HG03175 (cell line): ENCODE results near the gene PGBD5.
A peak's percentile ranks its signal among the peaks of the same experiment; 100 is the strongest.
"Not testable (repeated sequence)": the region's sequence is repeated elsewhere in the genome, so short reads cannot be mapped to it uniquely, and the experiment has no call there.

Experiments
- ATAC-seq: cut with Tn5 transposase; IDR thresholded peaks from one replicate; pipeline ENCODE4 v1.9.1; 2021; ENCODE audit warnings: mild to moderate bottlenecking, moderate library complexity; ENCODE audit not compliant: unreplicated experiment

PGBD5 gene

DNA sequence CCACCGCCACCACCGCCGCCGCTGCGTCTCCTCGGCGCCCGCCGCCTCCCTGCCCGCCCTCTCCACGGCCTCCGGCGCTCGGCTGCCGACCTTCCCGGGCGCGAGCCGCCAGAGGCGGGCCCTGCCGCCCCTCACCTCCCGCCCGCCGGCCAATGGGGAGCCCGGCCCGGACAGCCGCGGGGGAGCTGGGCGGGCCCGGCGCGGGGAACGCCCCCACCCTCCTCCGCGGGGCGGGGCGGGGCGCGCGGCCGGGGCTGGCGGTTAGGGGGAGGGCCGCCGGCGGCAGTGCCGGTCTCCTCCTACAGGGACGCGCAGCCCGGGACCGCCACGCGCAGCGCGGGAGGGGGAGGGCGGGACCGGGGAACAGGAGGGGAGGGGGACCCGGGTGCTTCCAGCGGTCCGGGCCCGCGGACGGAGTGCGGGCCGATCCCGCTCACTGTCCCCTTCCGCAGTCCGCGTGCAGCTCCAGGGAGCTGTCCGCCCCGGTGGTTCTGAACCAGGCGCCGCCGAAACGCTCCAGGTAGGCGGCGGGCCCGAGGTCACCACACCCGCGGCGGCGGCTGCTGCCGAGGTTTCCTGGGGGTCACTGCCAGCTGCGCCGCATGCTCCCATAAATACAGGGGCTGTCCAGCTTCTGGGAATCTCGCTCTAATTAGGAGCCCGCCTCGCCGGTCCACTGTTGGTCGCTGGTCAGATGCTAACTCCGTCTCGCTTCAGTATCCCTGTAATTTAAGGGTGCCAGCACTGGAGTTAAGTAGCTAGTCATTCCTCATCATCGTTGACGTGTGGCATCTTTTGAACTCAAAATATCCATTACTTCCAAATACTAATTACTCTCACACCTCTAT lies at the start of gene PGBD5:
Gene PGBD5 (minus strand): TSS at position 87 of the 848 bp plus-strand sequence. CDS start 404 bp downstream, outside the sequence.
- peak; percentile 76 for ATAC-seq

DNA sequence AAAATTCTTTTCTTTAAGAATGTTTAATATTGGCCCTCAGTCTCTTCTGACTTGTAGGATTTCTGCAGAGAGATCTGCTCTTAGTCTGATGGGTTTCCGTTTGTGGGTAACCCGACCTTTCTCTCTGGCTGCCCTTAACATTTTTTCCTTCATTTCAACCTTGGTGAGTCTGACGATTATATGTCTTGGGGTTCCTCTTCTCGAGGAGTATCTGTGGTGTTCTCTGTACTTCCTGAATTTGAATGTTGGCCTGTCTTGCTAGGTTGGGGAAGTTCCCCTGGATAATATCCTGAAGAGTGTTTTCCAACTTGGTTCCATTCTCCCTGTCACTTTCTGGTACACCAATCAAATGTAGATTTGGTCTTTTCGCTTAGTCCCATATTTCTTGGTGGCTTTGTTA lies 48.8 kb upstream of the PGBD5 start:
- not testable (repeated sequence) for ATAC-seq

- not testable (repeated sequence) for ATAC-seq
Measured at GRCh38 chr1:230470750-230471149, 44.6 kb upstream of the PGBD5 start.

DNA sequence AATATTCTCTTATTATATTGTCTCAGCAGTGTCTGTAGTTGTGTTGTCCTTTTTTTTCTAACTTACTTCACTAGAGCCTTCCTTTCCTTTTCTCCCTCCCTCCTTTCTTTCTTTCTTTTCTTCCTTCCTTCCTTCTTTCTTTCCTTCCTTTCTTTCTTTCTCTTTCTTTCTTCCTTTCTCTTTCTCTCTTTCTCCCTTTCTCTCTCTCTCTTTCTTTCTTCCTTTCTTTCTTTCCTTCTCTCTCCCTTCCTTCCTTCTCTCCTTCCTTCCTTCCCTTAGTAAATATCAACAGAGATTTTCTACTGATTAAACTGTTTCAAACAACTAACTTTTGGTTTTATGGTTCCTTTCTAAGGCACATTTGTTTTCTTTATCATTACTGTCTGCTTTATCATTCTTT lies 43.1 kb upstream of the PGBD5 start:
- ATAC-seq: no peak

DNA sequence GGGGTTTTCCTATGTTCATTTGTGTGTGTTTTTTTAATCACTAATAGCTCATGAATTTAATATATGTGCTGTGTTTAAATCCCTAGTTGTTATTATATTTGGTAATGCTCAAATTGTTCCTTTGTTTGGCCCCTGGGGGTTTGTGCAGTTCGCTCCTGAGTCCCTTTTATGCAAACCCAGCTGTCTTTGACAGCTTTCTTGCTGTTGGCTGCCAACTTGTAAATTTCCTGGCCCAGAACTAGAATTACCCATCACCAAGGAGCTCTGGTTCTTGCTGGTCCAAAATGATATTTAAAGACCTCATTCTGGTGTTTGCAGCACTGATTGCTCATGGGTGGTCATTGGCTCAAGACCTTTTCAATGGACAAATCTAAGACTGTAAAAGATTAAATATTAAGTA lies 39.6 kb upstream of the PGBD5 start:
- ATAC-seq: no peak

DNA sequence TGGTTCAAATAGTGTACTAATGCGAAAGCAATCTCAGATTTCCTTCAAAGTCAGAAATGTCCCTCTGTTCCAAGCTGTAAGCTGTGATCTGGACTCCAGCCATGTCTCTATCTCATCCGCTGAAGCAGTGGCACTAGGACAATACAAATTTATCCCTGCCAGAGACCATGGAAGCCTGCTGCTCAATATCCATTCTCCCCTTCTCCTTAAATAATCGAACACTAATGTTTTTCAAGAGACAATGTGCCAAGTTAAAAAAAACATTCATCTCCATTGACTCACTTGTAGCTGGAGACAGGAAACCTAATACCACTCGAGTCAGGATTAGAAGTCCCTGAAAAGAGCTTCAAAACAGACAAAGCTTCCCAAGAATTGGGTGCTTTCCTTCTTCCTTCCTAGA lies 38.5 kb upstream of the PGBD5 start:
- ATAC-seq: no peak

DNA sequence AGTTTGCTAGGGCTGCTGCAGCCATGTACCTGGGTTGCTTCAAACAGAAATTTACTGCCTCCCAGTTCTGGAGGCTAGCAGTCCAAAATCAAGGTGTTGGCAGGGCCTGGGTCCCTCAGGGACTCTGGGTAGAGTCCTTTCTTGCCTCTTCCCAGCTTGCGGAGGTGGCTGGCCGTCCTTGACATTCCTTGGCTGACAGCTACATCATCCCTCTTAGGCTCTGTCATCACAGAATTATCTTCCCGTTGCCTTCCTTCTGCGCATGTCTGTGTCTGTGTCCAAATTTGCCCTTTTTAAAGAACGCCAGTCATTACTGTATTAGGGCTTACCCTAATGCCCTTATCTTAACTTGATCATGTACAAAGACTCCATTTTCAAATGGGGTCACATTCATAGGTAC lies 37.6 kb upstream of the PGBD5 start:
- ATAC-seq: no peak

- ATAC-seq: no peak
Measured at GRCh38 chr1:230463326-230463725, 37.2 kb upstream of the PGBD5 start.

DNA sequence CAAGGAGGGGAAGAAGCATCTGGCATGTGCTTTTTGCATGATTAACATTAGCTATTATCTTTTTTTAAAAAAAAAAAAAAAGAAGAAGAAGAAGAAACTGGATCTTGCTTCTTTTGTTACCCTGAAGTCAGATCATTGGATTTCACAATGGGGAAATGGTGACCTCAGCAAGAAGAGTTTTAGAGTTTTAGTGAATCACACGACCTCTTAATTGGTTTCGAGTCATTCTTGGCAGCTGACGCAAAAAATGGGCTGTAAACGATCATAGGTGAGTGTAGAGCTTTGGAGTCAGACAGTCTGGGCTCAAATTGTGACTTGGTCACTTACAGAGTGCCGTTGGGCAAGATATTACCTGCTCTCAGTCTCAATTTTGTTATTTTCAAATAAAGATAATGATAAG lies 33.3 kb upstream of the PGBD5 start:
- no peak for ATAC-seq

GRCh38 chr1:230458509-230458908 lies 32.4 kb upstream of the PGBD5 start:
- ATAC-seq: no peak

GRCh38 chr1:230456478-230456877 lies 30.3 kb upstream of the PGBD5 start:
- no peak for ATAC-seq

DNA sequence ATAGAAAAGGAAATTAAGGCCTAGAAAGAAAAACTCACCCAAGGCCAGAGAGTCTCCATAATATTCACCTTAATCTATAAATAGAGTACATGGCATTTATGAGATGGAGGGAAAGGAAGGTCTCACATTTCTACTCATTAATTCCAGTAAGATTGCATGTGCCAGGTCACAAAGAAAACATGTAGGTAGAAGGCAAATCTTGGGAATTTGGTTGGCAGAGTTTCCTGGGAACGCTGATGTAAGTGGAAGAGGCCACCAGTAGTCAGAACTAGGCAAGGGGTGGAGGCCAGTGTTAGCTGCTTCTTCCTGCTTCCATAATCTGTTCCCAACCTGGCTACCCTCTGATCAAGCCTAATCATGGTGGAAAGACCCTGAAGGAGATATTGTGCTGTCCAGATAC lies 29.2 kb upstream of the PGBD5 start:
- no peak for ATAC-seq

- ATAC-seq: no peak
Measured at GRCh38 chr1:230453377-230453776, 27.2 kb upstream of the PGBD5 start.

GRCh38 chr1:230441183-230442029 lies 15.3 kb upstream of the PGBD5 start:
- no peak for ATAC-seq

DNA sequence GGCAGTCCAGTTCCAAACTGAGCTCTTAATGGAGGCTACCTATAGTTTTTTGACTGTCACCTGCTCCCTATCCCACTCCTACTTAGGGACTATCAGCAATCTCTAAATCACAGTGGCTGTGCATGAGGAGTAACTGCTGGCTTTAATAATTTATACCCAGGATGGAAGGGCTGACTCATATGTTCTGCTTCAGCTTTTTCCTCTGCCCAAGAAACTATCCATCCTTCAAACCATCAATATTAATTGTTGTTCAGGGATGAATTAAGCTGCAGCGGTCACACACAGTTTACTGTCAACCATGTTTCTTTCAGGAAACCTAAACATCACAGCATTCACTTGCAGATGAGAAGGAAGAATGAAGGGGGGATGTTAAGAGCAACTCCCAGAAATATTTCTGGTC lies 9.0 kb upstream of the PGBD5 start:
- no peak for ATAC-seq

GRCh38 chr1:230431527-230431926 lies 5.4 kb upstream of the PGBD5 start:
- ATAC-seq: no peak

DNA sequence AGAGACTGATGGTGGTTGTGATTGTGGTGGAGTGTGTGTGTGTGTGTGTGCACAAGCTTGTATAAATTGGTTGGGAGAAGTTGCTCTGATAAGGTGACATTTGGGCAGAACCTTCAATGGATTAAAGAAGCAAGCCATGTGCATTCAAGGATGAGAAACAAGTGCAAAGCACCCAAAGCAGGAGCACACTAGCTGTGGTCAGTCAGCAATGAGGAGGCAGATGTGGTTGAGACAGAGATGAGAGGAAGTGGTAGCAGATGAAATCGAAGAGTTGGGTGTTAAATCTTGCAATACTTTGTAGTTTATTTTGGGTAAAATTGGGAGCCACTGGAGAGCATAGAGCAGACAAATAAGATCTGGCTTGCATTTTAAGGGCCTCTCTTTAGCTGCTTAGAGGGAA lies 4.4 kb upstream of the PGBD5 start:
- ATAC-seq: no peak

- no peak for ATAC-seq
Measured at GRCh38 chr1:230429067-230429735, 3.1 kb upstream of the PGBD5 start.

GRCh38 chr1:230427981-230428380 lies 1.8 kb upstream of the PGBD5 start:
- no peak for ATAC-seq

DNA sequence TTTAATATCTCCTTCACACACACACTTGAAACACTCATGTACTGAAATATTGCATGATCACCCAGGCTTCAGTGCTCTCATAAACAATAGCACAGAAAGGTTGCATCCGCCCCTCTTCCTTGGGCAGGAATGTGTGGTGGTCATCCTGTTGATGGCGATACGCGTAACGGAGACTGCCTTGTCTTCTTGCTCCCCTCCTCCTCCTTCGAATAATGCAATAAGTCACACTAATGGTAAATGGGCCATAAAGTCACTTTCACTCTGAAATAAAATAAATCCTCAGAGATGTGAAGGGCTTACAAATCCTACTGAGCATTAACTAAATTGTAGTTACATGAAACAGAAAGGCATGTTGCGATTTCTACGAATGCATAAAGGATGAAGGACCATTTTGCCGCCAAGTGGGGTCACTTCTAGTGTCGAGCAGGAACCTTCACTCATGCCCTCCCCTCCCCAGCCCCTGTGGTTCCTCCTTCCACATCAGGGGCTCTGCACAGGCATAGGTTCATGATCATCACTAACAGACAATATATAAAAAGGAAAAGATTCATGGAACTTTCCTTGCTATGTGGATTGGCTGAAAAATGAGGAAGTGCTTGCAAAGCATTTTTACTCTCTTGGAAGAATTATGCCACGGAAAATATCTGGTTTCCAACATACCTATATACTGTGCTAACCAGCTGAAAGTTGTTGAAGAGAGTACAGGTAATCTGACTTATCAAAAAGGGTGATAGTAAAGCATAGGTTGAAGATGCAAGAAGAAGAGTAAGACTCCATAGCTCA lies 1.2 kb upstream of the PGBD5 start:
- no peak for ATAC-seq
